Motor neuron (in vitro differentiated cells): ENCODE measurements around the gene RNASET2. TPM values are rescaled to one million over a fixed set of nuclear protein-coding genes. Genes with fewer than 3 reads are reported as not detected.

ENCODE experiments used
- ATAC-seq, 8 experiments: fragments of 200-7000 bp; cut with Tn5 transposase; replicated peaks in 6 of 8; 2 replicates each; pipeline ENCODE4 v1.8.0; 2021; ENCODE audit warnings: mild to moderate bottlenecking in 8 of 8, moderate library complexity in 8 of 8
- H3K27ac ChIP-seq, 2 donors: fragments of 250-450 bp; sonication (Bioruptor Pico); 2 replicates each; pipeline ENCODE4 v1.9.0; 2021; ENCODE audit warnings: antibody characterized with exemption in 2 of 2, mild to moderate bottlenecking in 2 of 2, moderate library complexity in 1 of 2
- H3K4me1 ChIP-seq, 2 donors: fragments of 250-450 bp; sonication (Bioruptor Pico); replicated peaks in 1 of 2; 2 replicates each; pipeline ENCODE4 v1.6.1; 2021; ENCODE audit warnings: antibody characterized with exemption in 2 of 2, mild to moderate bottlenecking in 2 of 2, moderate library complexity in 1 of 2
- H3K4me3 ChIP-seq, 5 donors: fragments of 250-450 bp; sonication (Bioruptor Pico); 2 replicates each; pipeline ENCODE4 v1.9.0; 2021; ENCODE audit warnings: antibody characterized with exemption in 5 of 5, mild to moderate bottlenecking in 5 of 5, moderate library complexity in 4 of 5
- WGBS, 10 experiments: fragments of 450-650 bp; shearing (Covaris generic); methylation state at CpG; one replicate each; pipeline ENCODE4 v1.0.0; 2022; 5-methylcytosine and 5-hydroxymethylcytosine counted together
- in situ Hi-C, 9 experiments: fragments of 400-800 bp; cut with MboI; loops; one replicate each; pipeline ENCODE4 v1.15.0; 2021; ENCODE audit warnings: low sequenced_read_pairs in 9 of 9, low pct_unique_long_range_greater_than_20kb in 2 of 9; ENCODE audit not compliant: unreplicated experiment in 9 of 9
- total RNA-seq, 8 experiments: library from RNA; unstranded; fragments of 300-600 nt; gene quantifications; 2 replicates each; pipeline versions ENCODE4 v1.2.3 to v1.2.4, GENCODE V29; 2022

The RNASET2 gene
- total RNA-seq, 8 experiments from 2014 or later = 12.9 to 55.2 (median 17.3) TPM

DNA sequence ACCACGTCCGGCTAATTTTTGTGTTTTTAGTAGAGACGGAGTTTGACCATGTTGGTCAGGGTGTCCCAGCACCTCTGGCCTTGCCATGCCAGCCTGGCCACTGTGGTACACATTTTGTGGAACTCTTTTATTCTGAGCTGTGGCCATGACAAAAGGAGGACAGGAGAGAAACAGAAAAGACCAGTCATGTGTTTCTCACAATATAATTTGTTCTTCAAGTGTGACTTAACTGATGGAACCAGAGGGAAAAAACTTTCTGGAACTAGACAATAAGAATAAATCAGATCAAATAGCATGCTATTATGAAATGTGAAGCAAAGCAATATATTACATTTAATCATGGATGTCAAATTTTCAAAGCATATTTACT, 4.2 kb upstream of the RNASET2 start:
- H3K4me3 ChIP-seq = no peak overlapping the region
- no peak overlapping the region for H3K27ac ChIP-seq
- H3K4me1 ChIP-seq = peaks cover 9 to 18% of the 10 kb centered on the region in 2 donors
- 40 to 100% (median 90%) methylated on average over 1 to 3 of the region's 3 CpGs; no CpG with 5 or more reads in 3 of the 10 experiments for WGBS, 10 experiments
- ATAC-seq = no peak
- in situ Hi-C loops = loop anchor here in 1 of 9 experiments (25.0 kb wide), 1 partner anchor 173 kb away; no protein-coding TSS in a partner anchor

DNA sequence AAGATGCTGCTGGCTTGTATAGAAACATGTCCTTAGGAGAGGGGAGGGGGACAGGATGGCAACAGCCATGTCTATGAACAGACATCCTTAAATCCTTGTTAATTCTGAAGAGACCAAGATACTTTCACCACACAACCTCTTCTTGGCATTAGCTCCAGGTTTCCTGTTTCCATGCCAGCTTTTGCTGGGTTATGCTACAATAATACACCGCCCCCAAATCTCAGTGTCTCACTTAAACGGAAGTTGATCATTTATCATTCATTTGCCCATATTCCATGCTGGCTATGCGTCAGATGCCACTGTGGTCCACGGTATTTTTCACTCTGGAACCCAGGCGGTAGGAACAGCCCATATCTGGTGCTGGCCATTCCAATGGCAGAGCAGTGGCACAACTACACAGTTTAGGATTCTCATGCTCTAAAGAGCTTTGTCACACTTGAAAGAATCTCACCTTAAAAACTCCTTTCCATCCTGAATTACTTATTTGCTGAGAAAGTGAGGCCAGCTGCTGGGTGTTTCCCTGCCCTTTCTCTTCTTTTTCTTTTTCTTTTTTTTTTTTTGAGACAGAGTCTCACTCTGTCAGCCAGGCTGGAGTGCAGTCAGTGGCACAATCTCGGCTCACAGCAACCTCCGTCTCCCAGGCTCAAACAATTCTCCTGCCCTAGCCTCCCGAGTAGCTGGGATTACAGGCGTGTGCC, 3.7 kb upstream of the RNASET2 start:
- in situ Hi-C loops = loop anchor here in 1 of 9 experiments (25.0 kb wide), 1 partner anchor 173 kb away; no protein-coding TSS in a partner anchor
- no peak overlapping the region for H3K4me3 ChIP-seq
- no peak overlapping the region for H3K27ac ChIP-seq
- H3K4me1 ChIP-seq = peaks cover 12 to 23% of the 10 kb centered on the region in 2 donors
- ATAC-seq = no peak
- WGBS, 10 experiments = 26 to 98% (median 91%) methylated on average over 2 to 9 of the region's 9 CpGs; no CpG with 5 or more reads in 1 of the 10 experiments

DNA sequence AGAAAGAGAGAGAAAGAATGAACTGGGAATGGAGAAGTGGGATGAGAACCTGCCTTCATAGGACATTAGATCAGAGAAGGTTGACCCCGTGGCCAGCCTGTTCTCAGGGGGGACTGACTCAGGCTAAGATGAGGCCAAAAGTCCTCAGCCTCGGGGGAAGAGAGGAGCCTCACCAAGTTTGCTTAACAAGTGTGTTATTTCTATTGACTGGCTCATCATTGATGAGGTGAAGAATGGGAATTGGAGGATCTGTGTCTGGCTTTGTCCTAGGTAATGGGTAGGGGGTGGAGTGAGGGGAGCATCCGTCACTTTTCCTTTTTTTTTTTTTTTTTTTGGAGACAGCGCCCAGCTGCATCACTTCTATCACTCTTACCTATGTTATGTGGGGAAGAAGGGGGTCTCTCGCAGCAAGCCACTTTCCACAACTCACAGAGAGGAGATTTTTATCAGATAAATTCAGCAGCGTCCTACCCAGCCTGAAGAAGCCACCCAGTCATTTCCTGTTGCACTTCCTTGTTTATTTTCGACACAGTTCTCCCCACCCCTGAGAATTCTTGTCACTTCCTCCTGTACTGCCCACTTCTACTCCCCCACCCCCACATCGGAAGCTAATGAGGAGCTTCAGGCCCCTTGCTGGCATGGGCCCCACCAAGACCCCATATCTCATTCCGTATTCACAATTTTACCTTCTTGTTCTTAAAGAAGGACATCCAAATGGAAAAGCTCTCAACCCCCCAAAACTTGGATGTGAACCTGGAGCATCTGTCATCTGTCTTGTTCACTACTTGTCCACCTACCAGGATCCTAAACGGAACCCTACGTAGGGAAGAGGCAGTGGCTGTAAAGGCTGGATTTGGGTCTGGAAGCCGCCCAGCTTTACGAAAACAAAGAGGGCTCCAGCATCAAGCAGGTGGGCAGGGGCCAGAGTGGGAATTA, 2.8 kb upstream of the RNASET2 start:
- in situ Hi-C loops = loop anchor here in 1 of 9 experiments (25.0 kb wide), 1 partner anchor 172 kb away; no protein-coding TSS in a partner anchor
- WGBS, 10 experiments = 66 to 98% (median 84%) methylated on average over 4 to 11 of the region's 13 CpGs; no CpG with 5 or more reads in 3 of the 10 experiments
- Histone ChIP-seq H3K27ac (no peak overlapping the region), H3K4me3 (no peak overlapping the region), H3K4me1 (peaks cover 12 to 26% of the 10 kb centered on the region in 2 donors)
- no peak for ATAC-seq

DNA sequence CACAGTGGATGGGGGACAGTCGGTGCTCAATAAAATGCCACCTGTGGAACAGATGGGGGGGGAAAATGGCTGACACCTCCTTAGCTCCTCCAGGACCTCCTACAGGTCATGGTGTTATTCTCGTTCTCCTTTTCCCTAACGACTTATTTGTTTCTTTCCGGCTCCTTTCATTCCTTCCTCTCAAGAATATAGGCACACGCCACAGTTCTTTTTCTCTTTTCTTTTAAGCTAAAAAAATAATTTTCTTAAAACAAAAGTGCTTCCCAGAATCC, 1.4 kb upstream of the RNASET2 start:
- H3K27ac ChIP-seq = no peak overlapping the region
- in situ Hi-C loops = loop anchor here in 1 of 9 experiments (25.0 kb wide), 1 partner anchor 170 kb away; no protein-coding TSS in a partner anchor
- peaks cover 12 to 26% of the 10 kb centered on the region in 2 donors for H3K4me1 ChIP-seq
- no peak overlapping the region for H3K4me3 ChIP-seq
- WGBS, 10 experiments = 43 to 98% (median 73%) methylated on average over 1 to 5 of the region's 5 CpGs
- no peak for ATAC-seq

DNA sequence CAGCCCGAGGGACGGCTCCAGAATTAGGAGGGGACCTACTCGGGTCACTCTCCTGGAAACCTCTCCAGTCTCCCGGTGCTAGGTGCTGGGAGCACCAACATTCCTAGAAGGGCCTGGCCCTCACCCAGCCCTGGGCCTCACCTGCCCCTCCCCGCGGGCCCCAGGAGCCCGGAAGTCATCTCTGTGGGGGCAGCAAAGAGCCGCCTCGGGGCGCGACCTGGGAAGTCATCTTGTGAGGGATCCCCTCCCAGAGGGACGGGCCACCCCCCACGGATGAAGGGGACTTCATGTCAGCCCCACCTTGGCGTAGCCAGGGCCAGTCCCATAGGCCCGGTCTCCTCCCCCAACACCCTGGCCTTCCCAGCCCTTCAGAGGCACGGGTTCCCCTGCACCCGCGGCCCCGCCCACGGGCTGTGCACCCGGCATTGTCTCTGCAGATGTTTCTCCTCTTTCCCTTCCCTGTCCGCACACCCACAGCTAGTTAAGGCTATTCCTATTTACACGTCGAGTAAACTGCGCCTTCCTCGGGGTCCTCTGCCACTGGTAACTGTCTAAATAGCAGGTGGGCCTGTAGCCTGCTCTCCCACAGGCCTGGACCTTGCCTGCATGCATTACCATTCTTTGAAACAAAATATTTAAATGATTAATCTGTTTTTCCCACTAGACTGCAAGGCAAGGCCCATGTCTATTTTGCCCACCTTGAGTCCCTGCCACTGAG, 896 bp upstream of the RNASET2 start:
- peak overlapping the region in 1 of 2 donors; percentile 69 for H3K27ac ChIP-seq
- H3K4me1 ChIP-seq = peaks cover 12 to 26% of the 10 kb centered on the region in 2 donors
- in situ Hi-C loops = loop anchor here in 1 of 9 experiments (25.0 kb wide), 1 partner anchor 170 kb away; no protein-coding TSS in a partner anchor
- peak in 7 of 8 experiments; percentile 0 to 53 (median 20) for ATAC-seq
- H3K4me3 ChIP-seq = peak overlapping the region; percentile 46 to 97 (median 50)
- 11 to 17% (median 15%) methylated on average over 4 to 8 of the region's 26 CpGs; no CpG with 5 or more reads in 7 of the 10 experiments for WGBS, 10 experiments

DNA sequence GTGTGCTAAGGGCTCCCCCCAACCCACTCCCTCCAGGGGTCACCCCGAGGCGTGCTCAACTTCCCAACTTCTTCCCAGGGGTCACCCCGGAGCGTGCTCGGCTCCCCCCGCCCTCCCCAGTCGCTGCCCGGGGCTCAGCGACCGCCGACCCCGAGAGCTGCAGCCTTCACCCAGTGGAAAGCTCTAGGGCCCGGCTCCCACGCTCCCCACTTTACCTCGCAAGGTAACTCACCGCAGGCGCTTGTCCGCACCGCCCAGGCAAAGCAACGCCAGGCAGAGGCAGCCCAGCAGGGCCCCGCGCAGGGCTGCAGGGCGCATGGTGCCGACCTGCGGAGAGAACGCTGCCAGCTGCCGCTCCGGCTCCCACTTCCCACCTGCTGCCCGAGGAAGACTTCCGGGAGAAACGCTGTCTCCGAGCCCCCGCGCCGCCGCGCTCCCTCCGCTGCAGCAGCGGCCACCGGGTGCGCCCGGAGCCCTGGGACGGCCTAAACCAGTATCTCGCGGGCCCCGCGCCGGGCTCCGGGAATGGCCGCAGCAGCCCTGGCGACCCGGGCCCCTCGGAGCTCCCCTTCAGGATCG, 396 bp downstream of the RNASET2 start:
- in situ Hi-C loops = loop anchor here in 1 of 9 experiments (25.0 kb wide), 1 partner anchor 169 kb away; no protein-coding TSS in a partner anchor
- H3K4me3 ChIP-seq = peak overlapping the region; percentile 46 to 97 (median 50)
- ATAC-seq = peak; percentile 32 to 70 (median 56)
- peaks cover 16 to 29% of the 10 kb centered on the region in 2 donors for H3K4me1 ChIP-seq
- WGBS, 10 experiments = 0% methylated on average over 4 of the region's 54 CpGs; no CpG with 5 or more reads in 8 of the 10 experiments
- H3K27ac ChIP-seq = no peak overlapping the region

DNA sequence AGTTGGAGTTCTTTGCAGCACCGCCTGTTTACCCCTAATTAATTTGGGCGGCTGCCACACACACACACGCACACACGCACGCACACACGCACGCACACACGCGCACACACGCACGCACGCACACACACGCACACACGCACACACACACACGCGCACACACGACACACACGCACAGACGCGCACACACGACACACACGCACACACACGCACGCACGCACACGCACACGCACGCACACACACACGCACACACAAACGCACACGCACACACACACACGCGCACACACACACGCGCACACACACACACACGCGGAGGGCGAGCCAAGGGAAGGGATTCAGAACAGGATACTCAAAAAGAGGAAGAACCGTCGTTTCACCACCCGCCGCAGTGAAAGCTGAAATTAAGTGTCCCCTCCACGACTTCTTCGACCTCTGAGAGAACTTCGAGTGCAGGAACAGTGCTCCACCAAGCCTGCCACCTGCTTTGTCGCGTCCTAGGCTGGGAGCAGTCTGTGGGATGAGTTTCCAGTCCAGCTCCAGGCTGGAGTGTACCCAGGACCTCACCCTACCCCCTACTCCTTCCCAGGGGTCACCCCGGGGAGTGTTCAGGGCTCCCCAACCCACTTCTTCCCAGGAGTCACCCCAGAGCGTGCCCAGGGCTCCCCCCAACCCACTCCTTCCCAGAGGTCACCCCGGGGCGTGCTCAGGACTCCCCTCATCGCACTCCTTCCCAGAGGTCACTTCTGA, 1.1 kb downstream of the RNASET2 start:
- peaks cover 22 to 36% of the 10 kb centered on the region in 2 donors for H3K4me1 ChIP-seq
- H3K4me3 ChIP-seq = peak overlapping the region; percentile 46 to 97 (median 50)
- 46 to 90% (median 79%) methylated on average over 2 to 19 of the region's 52 CpGs; no CpG with 5 or more reads in 6 of the 10 experiments for WGBS, 10 experiments
- no peak for ATAC-seq
- no peak overlapping the region for H3K27ac ChIP-seq
- in situ Hi-C loops = loop anchor here in 1 of 9 experiments (25.0 kb wide), 1 partner anchor 168 kb away; no protein-coding TSS in a partner anchor

DNA sequence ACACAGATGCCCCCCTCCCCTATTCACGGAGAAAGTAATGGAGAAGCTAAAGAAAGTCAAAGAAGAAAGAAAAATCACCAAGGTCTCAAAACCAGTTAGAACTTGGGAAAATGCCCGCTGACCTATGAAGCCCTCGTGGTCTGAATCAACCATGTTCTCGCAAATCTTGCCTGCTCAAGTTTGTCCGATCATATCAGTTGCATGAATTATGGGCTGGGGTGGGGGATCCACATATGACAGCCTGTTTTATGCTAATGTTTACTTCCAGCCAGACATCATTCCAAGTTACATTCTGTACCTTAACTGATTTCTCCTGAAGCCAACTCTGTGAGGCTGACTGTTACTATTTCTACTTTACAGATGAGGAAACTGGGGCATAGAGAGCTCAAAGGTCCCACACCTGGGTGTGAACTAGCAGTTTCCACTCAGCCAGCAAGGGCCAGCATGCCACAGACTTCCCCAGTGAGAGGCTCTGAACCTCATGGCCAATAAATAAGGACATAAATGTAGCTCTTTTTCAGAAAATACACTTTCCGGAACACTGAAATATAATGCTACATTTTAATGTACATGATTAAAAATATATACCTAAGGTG, 2.1 kb downstream of the RNASET2 start:
- WGBS, 10 experiments = 53 to 100% (median 88%) methylated on average over 1 to 6 of the region's 6 CpGs; no CpG with 5 or more reads in 3 of the 10 experiments
- in situ Hi-C loops = loop anchor here in 1 of 9 experiments (25.0 kb wide), 1 partner anchor 167 kb away; no protein-coding TSS in a partner anchor
- ATAC-seq = no peak
- no peak overlapping the region for H3K4me3 ChIP-seq
- H3K27ac ChIP-seq = no peak overlapping the region
- peaks cover 25 to 44% of the 10 kb centered on the region in 2 donors for H3K4me1 ChIP-seq

DNA sequence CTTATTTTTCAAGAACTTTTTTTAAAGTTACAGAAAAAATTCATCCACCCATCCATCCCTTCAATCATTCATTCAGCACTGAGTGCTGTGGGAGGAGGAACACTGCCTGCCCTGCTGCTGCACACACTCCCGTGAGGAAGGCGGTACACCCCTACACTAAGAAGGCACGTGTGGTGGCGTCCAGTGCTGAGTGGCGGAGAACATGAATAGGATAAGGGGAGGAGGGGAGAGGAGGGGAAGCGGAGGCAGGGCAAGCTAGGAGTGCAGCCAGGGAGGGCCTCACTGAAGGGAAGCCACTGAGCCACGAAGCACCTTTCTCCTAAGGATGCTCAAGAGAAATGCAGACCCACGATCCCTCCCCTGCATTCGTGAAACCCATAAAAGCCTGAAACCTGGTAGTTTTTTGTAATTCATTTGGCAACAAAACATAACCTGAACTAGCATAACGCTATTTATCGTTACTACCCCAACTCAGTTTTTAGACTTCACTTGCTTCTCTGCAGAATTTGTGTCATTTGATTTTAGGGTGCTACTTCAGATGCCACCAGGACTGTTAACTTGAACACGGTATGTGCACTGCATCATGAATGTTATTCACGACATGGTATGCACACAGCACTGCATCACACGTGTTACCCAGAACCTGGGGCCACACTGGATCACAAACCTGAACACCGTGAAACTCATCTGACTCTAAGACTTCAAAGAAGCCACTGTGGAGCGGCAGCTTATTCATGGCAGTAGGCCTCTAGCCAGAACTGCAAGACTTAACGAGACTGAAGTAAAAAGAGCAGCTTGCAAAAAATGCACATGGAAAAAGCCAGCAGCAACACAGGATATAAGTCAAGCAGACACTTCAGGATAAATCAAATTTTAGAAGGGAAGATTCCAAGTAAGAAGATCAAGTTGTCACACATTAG, 3.5 kb downstream of the RNASET2 start:
- H3K4me1 ChIP-seq = peaks cover 23 to 34% of the 10 kb centered on the region in 2 donors
- H3K4me3 ChIP-seq = no peak overlapping the region
- 40 to 100% (median 72%) methylated on average over 1 to 9 of the region's 17 CpGs; no CpG with 5 or more reads in 1 of the 10 experiments for WGBS, 10 experiments
- in situ Hi-C loops = loop anchor here in 1 of 9 experiments (25.0 kb wide), 1 partner anchor 166 kb away; no protein-coding TSS in a partner anchor
- ATAC-seq = no peak
- no peak overlapping the region for H3K27ac ChIP-seq

DNA sequence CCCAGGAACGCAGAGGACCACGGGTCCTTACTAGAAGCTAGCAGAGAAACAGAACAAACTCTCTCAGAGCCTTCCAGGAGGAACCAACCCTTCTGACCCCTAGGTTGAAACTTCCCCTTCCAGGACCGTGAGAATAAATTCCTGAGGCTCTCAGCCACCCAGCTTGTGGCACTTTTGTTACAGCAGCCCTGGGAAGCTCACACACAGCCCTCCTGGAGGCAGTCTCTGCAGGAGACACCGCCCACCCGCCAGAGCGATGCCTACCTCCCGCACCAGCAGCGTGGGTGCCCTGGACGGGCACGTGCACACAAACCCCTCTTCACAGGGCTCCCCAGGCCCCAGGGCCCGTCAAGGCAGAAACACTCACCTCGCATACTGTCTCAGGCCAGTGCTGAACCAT, 4.2 kb downstream of the RNASET2 start:
- in situ Hi-C loops = loop anchor here in 1 of 9 experiments (25.0 kb wide), 1 partner anchor 165 kb away; no protein-coding TSS in a partner anchor
- peaks cover 16 to 27% of the 10 kb centered on the region in 2 donors for H3K4me1 ChIP-seq
- H3K4me3 ChIP-seq = no peak overlapping the region
- ATAC-seq = no peak
- no peak overlapping the region for H3K27ac ChIP-seq
- 88 to 100% (median 96%) methylated on average over 2 to 9 of the region's 12 CpGs; no CpG with 5 or more reads in 4 of the 10 experiments for WGBS, 10 experiments
